Testis (tissue), 2 donors: ENCODE results near the gene WNT16.

ENCODE experiments used
- CTCF ChIP-seq, 3 experiments: fragments of 450-650 bp in 2 of 3; fragments of 200-600 bp in 1 of 3; sonication (generic) in 1 of 3; IDR thresholded peaks; one replicate each; pipeline ENCODE4 v1.5.1; 2016 to 2019; ENCODE audit warnings: antibody characterized with exemption in 3 of 3, mild to moderate bottlenecking in 2 of 3, moderate library complexity in 1 of 3
- POLR2A ChIP-seq: fragments of 450-650 bp; IDR thresholded peaks from one replicate; pipeline ENCODE4 v1.6.1; 2017; ENCODE audit warnings: antibody characterized with exemption, mild to moderate bottlenecking, moderate library complexity

- no peak for TF ChIP-seq POLR2A
- TF ChIP-seq CTCF (IDR thresholded peaks at IDR 0.05): no peak
These were observed 42.6 kb downstream of the WNT16 start for GRCh38 chr7:121371367-121371766.
